ENCODE measurements around the gene CABP2. TPM values are rescaled to one million over a fixed set of nuclear protein-coding genes. Genes with fewer than 3 reads are reported as not detected.

CABP2 gene
- total and polyA plus RNA-seq, 2 donors (not counting 1 experiment from before 2014, with no cell fraction given), result not detected

GRCh38 chr11:67545280-67545679 lies 22.0 kb upstream of the CABP2 start:
- H3K27me3 ChIP-seq (ENCODE audit: control insufficient read depth, insufficient read depth, low read length), result peaks cover 5% of the 10 kb centered on the region
- H3K27ac ChIP-seq (ENCODE audit: insufficient read depth, low read length), result no peak overlapping the region
- no peaks in the 10 kb centered on the region for H3K4me1 ChIP-seq (ENCODE audit: control insufficient read depth, extremely low read depth, insufficient read depth, low read length)
- H3K4me2 ChIP-seq (ENCODE audit: extremely low read depth, insufficient read depth, low read length), result no peak overlapping the region
- no peak for TF ChIP-seq CTCF (conservative IDR thresholded peaks at IDR 0.05 in 1 of 2, IDR thresholded peaks at IDR 0.05 in 1 of 2; ENCODE audit: low read depth in 1 of 2, low read length in 2 of 2)
- no peak overlapping the region for H2AFZ ChIP-seq (ENCODE audit: low read length)
- H4K20me1 ChIP-seq (ENCODE audit: control insufficient read depth, extremely low read depth, insufficient read depth, low read length), result no peaks in the 10 kb centered on the region
- DNase-seq (ENCODE audit: low read depth in 2 of 2), result no peak
- H3K4me3 ChIP-seq (replicated peaks in 1 of 4; ENCODE audit: control extremely low read depth in 1 of 4, insufficient read depth in 1 of 4, low read depth in 3 of 4, low read length in 4 of 4), result no peak overlapping the region
- H3K79me2 ChIP-seq (ENCODE audit: control insufficient read depth, insufficient read depth, low read length), result no peaks in the 10 kb centered on the region
- no peak overlapping the region for H3K9ac ChIP-seq (ENCODE audit: insufficient read depth, low read length)
- H3K36me3 ChIP-seq (ENCODE audit: control insufficient read depth, insufficient read depth, low read length), result no peaks in the 10 kb centered on the region
- H3K9me3 ChIP-seq (ENCODE audit: control insufficient read depth, insufficient read depth, low read depth, low read length), result no peaks in the 10 kb centered on the region

- no peak overlapping the region for H2AFZ ChIP-seq (ENCODE audit: low read length)
- DNase-seq (ENCODE audit: low read depth in 2 of 2), result no peak
- peaks cover 5% of the 10 kb centered on the region for H3K27me3 ChIP-seq (ENCODE audit: control insufficient read depth, insufficient read depth, low read length)
- H3K4me1 ChIP-seq (ENCODE audit: control insufficient read depth, extremely low read depth, insufficient read depth, low read length), result no peaks in the 10 kb centered on the region
- H3K9ac ChIP-seq (ENCODE audit: insufficient read depth, low read length), result no peak overlapping the region
- H3K4me2 ChIP-seq (ENCODE audit: extremely low read depth, insufficient read depth, low read length), result no peak overlapping the region
- no peak overlapping the region for H3K4me3 ChIP-seq (replicated peaks in 1 of 4; ENCODE audit: control extremely low read depth in 1 of 4, insufficient read depth in 1 of 4, low read depth in 3 of 4, low read length in 4 of 4)
- no peaks in the 10 kb centered on the region for H3K9me3 ChIP-seq (ENCODE audit: control insufficient read depth, insufficient read depth, low read depth, low read length)
- no peaks in the 10 kb centered on the region for H3K36me3 ChIP-seq (ENCODE audit: control insufficient read depth, insufficient read depth, low read length)
- H3K27ac ChIP-seq (ENCODE audit: insufficient read depth, low read length), result no peak overlapping the region
- H3K79me2 ChIP-seq (ENCODE audit: control insufficient read depth, insufficient read depth, low read length), result no peaks in the 10 kb centered on the region
- no peaks in the 10 kb centered on the region for H4K20me1 ChIP-seq (ENCODE audit: control insufficient read depth, extremely low read depth, insufficient read depth, low read length)
- no peak for TF ChIP-seq CTCF (conservative IDR thresholded peaks at IDR 0.05 in 1 of 2, IDR thresholded peaks at IDR 0.05 in 1 of 2; ENCODE audit: low read depth in 1 of 2, low read length in 2 of 2)
- no peak for TF ChIP-seq EZH2 (IDR thresholded peaks at IDR 0.05; ENCODE audit: low read length, missing control alignments)
Measured at GRCh38 chr11:67544616-67545242, 21.5 kb upstream of the CABP2 start.

- H3K4me2 ChIP-seq (ENCODE audit: extremely low read depth, insufficient read depth, low read length), result no peak overlapping the region
- H3K9ac ChIP-seq (ENCODE audit: insufficient read depth, low read length), result no peak overlapping the region
- no peaks in the 10 kb centered on the region for H3K36me3 ChIP-seq (ENCODE audit: control insufficient read depth, insufficient read depth, low read length)
- no peaks in the 10 kb centered on the region for H3K79me2 ChIP-seq (ENCODE audit: control insufficient read depth, insufficient read depth, low read length)
- no peak overlapping the region for H3K27ac ChIP-seq (ENCODE audit: insufficient read depth, low read length)
- TF ChIP-seq EZH2 (IDR thresholded peaks at IDR 0.05; ENCODE audit: low read length, missing control alignments) (no peak), CTCF (conservative IDR thresholded peaks at IDR 0.05 in 1 of 2, IDR thresholded peaks at IDR 0.05 in 1 of 2; ENCODE audit: low read depth in 1 of 2, low read length in 2 of 2) (no peak)
- no peaks in the 10 kb centered on the region for H3K9me3 ChIP-seq (ENCODE audit: control insufficient read depth, insufficient read depth, low read depth, low read length)
- no peaks in the 10 kb centered on the region for H4K20me1 ChIP-seq (ENCODE audit: control insufficient read depth, extremely low read depth, insufficient read depth, low read length)
- DNase-seq (ENCODE audit: low read depth in 2 of 2), result no peak
- peaks cover 5% of the 10 kb centered on the region for H3K27me3 ChIP-seq (ENCODE audit: control insufficient read depth, insufficient read depth, low read length)
- H3K4me1 ChIP-seq (ENCODE audit: control insufficient read depth, extremely low read depth, insufficient read depth, low read length), result no peaks in the 10 kb centered on the region
- no peak overlapping the region for H3K4me3 ChIP-seq (replicated peaks in 1 of 4; ENCODE audit: control extremely low read depth in 1 of 4, insufficient read depth in 1 of 4, low read depth in 3 of 4, low read length in 4 of 4)
- no peak overlapping the region for H2AFZ ChIP-seq (ENCODE audit: low read length)
Measured at GRCh38 chr11:67543585-67543984, 20.3 kb upstream of the CABP2 start.

Data from fibroblast of lung (primary cell).